Measurements from ENCODE around the gene NUCB2.
"Not testable (repeated sequence)": the region's sequence is repeated elsewhere in the genome, so short reads cannot be mapped to it uniquely, and the experiment has no call there.

Gene NUCB2

GRCh38 chr11:17276236-17277023 lies at the start of gene NUCB2:
TSS of gene NUCB2 (plus strand) at chr11:17276739. CDS start at chr11:17295324, 18,585 bp downstream.
- peak; percentile 98 for DNase-seq

GRCh38 chr11:17228186-17228925 lies 48.2 kb upstream of the NUCB2 start:
- DNase-seq, result not testable (repeated sequence)

DNA sequence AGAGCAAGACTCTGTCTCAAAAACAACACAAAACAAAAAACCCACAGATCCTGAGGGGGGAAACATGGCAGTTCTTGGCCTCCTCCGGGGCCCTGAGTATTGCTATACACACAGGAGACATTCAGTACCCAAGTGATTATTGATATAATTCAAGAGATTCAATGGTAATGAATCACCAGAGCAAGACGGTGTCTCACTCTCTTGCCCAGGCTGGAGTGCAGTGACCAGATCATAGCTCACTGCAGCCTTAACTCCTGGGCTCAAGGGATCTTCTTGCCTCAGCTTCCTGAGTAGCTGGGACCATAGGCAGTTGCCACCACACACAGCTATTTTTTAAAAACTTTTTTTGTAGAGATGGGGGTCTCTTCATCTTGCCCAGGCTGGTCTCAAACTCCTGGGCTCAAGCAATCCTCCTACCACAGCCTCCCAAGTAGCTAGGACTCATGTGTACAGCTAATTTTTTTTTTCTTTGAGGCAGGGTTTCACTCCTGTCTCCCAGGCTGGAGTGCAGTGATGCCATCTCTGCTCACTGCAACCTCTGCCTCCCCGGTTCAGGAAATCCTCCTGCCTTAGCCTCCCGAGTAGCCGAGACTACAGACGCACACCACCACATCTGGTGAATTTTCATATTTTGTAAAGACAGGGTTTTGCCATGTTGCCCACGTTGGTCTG lies 46.9 kb upstream of the NUCB2 start:
- DNase-seq, result no peak

GRCh38 chr11:17230867-17231851 lies 45.4 kb upstream of the NUCB2 start:
- DNase-seq, result no peak

- DNase-seq, result no peak
These were observed 43.4 kb upstream of the NUCB2 start for GRCh38 chr11:17233101-17233500.

- DNase-seq, result no peak
These were observed 38.2 kb upstream of the NUCB2 start for GRCh38 chr11:17238377-17238776.

GRCh38 chr11:17239927-17240326 lies 36.6 kb upstream of the NUCB2 start:
- DNase-seq, result not testable (repeated sequence)

DNA sequence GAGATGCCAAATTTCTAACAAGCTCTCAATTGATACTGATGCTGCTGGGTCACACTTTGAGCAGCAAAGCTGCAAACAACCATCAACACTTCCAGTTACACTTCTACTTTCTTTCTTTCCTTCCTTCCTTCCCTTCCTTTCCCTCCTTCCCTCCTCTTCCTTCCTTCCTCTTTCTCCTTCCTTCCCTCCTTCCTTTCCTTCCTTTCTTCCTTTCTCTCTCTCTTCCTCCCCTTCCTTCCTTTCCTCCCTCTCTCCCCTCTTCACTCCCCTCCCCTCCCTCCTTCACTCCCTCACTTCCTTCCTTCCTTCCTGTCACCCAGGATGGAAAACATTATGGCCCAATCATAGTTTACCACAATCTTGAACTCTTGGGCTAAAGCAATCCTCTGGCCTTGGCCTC lies 35.8 kb upstream of the NUCB2 start:
- no peak for DNase-seq

DNA sequence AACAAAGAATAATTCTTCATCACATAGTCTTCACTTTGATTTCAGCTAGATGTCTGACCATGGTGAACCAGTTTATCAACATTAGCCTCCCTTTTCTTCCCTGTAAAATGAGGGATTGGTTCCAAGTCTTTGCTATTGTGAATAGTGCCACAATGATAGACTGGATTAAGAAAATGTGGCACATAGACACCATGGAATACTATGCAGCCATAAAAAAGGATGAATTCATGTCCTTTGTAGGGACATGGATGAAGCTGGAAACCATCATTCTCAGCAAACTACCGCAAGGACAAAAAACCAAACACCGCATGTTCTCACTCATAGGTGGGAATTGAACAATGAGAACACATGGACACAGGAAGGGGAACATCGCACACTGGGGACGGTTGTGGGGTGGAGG lies 33.6 kb upstream of the NUCB2 start:
- not testable (repeated sequence) for DNase-seq

- no peak for DNase-seq
These were observed 32.5 kb upstream of the NUCB2 start for GRCh38 chr11:17244046-17244445.

GRCh38 chr11:17250561-17251350 lies 25.8 kb upstream of the NUCB2 start:
- DNase-seq, result no peak

DNA sequence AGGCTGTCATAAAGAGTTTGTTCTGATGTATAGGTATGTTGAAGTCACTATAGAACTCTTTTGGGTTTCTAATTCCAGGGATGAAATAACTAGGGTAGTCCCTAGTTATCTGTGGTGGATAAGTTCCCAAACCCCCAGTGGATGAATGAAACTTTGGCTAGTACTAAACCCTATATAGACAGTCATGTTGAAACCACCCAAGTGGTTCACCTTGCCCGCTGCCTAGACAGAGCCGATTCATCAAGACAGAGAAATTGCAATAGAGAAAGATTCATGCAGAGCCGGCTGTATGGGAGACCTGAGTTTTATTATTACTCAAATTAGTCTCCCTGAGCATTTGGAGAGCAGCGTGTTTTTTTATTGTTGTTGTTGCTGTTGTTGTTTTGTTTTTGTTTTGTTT lies 23.8 kb upstream of the NUCB2 start:
- DNase-seq, result no peak

DNA sequence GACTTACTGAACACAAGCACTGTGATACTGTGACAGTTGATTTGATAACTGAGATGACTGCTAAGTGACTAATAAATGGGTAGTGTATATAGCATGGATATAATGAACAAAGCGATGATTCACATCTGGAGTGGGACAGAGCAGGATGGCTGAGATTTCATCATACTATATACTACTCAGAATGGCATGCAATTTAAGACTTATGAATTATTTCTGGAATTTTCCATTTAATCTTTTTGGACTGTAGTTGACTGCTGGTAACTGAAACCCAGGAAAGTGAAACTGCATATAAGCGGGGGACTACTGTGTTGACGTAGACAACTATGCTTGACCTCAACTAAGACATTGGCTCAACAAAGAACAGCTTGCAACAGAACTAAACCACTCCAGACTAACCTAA lies 20.0 kb upstream of the NUCB2 start:
- DNase-seq, result no peak

- no peak for DNase-seq
These were observed 19.3 kb upstream of the NUCB2 start for GRCh38 chr11:17257196-17257595.

- DNase-seq, result no peak
These were observed 17.9 kb upstream of the NUCB2 start for GRCh38 chr11:17258670-17259069.

DNA sequence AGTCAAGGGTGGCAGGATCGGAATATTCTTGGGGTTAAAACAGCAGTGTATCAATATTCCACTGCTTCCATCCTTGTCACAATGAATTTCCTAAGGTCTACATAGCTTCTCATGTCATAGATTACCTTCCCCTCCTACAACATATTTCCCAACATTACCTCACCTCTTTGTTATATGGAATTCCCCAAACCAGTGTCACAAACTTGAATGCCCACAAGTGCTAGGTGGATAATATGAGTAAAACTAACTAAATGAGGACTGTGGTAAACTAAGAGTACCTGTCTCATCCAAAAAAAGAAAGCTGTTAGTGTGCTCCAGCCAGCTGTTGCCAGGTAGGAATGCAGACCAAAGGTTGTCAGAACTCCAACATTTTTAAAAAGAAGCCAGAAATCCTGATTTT lies 17.0 kb upstream of the NUCB2 start:
- no peak for DNase-seq

GRCh38 chr11:17260020-17260419 lies 16.5 kb upstream of the NUCB2 start:
- no peak for DNase-seq

DNA sequence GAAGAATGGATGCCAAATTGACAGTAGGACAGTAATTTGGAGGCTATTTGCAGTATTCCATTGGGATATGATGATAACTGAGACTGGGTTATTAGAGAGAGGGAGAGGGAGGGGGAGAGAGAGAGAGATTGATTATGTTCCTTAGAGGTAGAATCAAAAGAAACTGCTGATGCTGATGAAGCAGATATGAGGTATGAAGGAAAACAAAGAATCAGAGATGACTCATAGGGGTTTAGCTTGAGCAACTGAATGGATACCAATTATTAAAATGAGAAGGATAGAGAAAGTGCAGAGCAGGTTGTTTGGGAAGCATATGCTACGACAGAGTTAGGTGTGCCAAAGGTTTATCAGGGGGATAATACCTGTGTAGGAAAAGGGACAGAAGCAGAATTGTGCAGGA lies 12.8 kb upstream of the NUCB2 start:
- no peak for DNase-seq

DNA sequence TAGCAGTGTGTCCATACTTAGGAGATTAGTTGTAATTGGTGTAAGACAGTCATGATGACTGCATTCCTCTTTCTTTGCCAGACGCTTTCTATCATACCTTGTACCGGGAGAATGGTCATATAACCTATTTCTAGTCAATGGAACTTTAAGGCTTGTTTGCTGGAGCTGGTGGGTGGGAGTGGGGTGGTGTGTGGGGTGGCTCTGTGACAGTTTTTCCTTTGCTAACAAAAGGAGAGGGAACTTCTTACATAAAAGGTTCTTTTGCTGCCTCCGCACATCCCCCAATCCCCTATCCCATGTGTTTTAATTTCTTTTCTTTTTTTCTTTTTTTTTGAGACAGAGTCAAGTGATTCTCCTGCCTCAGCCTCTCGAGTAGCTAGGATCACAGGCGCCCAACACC lies 9.8 kb upstream of the NUCB2 start:
- no peak for DNase-seq

DNA sequence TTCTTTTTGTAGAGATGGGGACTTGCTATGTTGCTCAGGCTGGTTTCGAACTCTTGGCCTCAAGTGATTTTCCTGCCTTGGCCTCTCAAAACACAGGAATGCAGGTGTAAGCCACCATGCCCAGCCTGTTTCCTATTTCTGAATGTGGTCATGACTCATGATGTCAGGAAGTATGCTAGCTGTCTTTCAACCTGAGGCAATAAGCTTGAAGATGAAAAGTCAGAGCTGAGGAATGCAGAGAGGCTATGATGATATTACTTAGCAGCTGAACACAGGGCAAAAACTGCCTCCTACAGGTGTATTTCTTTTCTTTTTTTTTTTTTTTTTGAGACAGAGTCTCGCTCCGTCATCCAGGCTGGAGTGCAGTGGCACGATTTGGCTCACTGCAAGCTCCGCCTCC lies 9.0 kb upstream of the NUCB2 start:
- DNase-seq, result no peak

GRCh38 chr11:17268500-17268899 lies 8.0 kb upstream of the NUCB2 start:
- not testable (repeated sequence) for DNase-seq

DNA sequence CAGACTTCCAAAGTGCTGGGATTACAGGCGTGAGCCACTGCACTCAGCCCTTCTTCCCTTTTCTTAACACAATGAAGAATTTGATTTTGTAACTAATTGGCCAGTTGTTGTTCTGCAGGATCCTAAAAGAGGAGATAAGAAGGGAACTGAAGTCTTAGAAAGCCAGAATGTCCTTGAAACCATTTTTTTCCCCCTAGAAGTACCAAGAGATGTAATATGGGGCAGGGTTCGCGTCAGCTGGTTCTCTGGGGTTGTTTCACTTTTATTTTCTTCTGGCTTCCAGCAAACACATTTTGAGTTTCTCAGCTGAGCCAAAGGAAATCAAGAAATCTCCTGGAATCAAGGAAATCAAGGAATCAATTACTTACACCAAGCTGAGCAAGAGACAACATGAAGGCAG lies 7.6 kb upstream of the NUCB2 start:
- no peak for DNase-seq

All from femur (tissue), 1 donor.